ENCODE measurements around the gene DESI1. TPM values are rescaled to one million over a fixed set of nuclear protein-coding genes. Genes with fewer than 3 reads are reported as not detected.

DESI1 gene
- total RNA-seq, 1 experiment from 2014 or later, result 30.2 TPM

GRCh38 chr22:41641854-41642253, 21.0 kb upstream of the DESI1 start:
- no peak overlapping the region for H2AFZ ChIP-seq (ENCODE audit: low read length)
- H3K56ac ChIP-seq (ENCODE audit: insufficient read length, low read depth, low read length), result no peak overlapping the region
- no peak overlapping the region for H4K5ac ChIP-seq (ENCODE audit: insufficient read length, low read depth, low read length)
- H3K4me2 ChIP-seq (ENCODE audit: insufficient read depth, insufficient read length, low read length), result no peak overlapping the region
- H4K8ac ChIP-seq (replicated peaks; ENCODE audit: insufficient read length, low read depth, low read length), result no peak overlapping the region
- H3K18ac ChIP-seq (ENCODE audit: insufficient read length, low read depth, low read length), result no peak overlapping the region
- no peaks in the 10 kb centered on the region for H3K4me1 Mint-ChIP-seq
- H3K4ac ChIP-seq (ENCODE audit: low read depth, low read length), result no peak overlapping the region
- no peaks in the 10 kb centered on the region for H3K27me3 ChIP-seq (ENCODE audit: insufficient read depth, low read length)
- no peak overlapping the region for H2BK20ac ChIP-seq (ENCODE audit: low read depth, low read length, poor library complexity, severe bottlenecking)
- H4K20me1 ChIP-seq (ENCODE audit: control insufficient read depth, insufficient read depth, insufficient read length), result no peaks in the 10 kb centered on the region
- no peak overlapping the region for H2AK5ac ChIP-seq (ENCODE audit: insufficient read length, low read length)
- H3K9me3 ChIP-seq (ENCODE audit: control insufficient read depth, low read depth, low read length), result no peaks in the 10 kb centered on the region
- peaks cover 2% of the 10 kb centered on the region; the same call in 1 of the 2 replicates for H3K79me2 ChIP-seq (ENCODE audit: insufficient read depth, low read length)
- no peak overlapping the region for H3K9ac ChIP-seq (ENCODE audit: extremely low read depth, insufficient read length, low read length)
- H3K4me3 Mint-ChIP-seq, result no peak overlapping the region
- H3T11ph ChIP-seq (ENCODE audit: low read length), result no peak overlapping the region
- H3K27ac ChIP-seq (ENCODE audit: insufficient read length, low read depth, low read length), result no peak overlapping the region
- no peak for TF ChIP-seq CTCF (conservative IDR thresholded peaks at IDR 0.05)
- peaks cover 45 to 88% (median 68%) of the 10 kb centered on the region in 3 experiments for H3K36me3 Mint-ChIP-seq (ENCODE audit: insufficient read depth in 1 of 3, low read depth in 3 of 3)
- no peak overlapping the region for H2BK5ac ChIP-seq (ENCODE audit: insufficient read length, low read length)
- no peak overlapping the region for H4K91ac ChIP-seq (ENCODE audit: insufficient read length, low read depth, low read length)
- no peaks in the 10 kb centered on the region for H3K23me2 ChIP-seq (ENCODE audit: insufficient read length, low read depth, low read length, poor library complexity, severe bottlenecking)
- no peaks in the 10 kb centered on the region for H3K9me3 Mint-ChIP-seq
- H3K27ac Mint-ChIP-seq, result no peak overlapping the region
- no peak overlapping the region for H3K23ac ChIP-seq (ENCODE audit: insufficient read length, low read depth, low read length)
- H3K79me1 ChIP-seq (ENCODE audit: insufficient read depth, low read depth, low read length, poor library complexity, severe bottlenecking), result no peaks in the 10 kb centered on the region
- H2BK12ac ChIP-seq (ENCODE audit: insufficient read length, low read depth, low read length), result no peak overlapping the region
- no peak overlapping the region for H2BK15ac ChIP-seq (ENCODE audit: low read depth, low read length)
- no CpG with 5 or more reads among the region's 7 CpGs for WGBS (ENCODE audit: extremely low coverage, insufficient read length, low lambda C conversion rate)
- H3K27me3 Mint-ChIP-seq (ENCODE audit: low read depth), result no peaks in the 10 kb centered on the region
- no peak overlapping the region for H2BK120ac ChIP-seq (ENCODE audit: low read depth, low read length, poor library complexity, severe bottlenecking)
- no peak overlapping the region for H3K14ac ChIP-seq (ENCODE audit: insufficient read depth, low read length)
- DNase-seq, result no peak
- no peaks in the 10 kb centered on the region for H3K4me1 ChIP-seq (ENCODE audit: insufficient read depth, low read length)

Measured in H9 (cell line).